ENCODE results near the gene DNAH14. TPM values are rescaled to one million over a fixed set of nuclear protein-coding genes. Genes with fewer than 3 reads are reported as not detected.
"Not testable (repeated sequence)": the region's sequence is repeated elsewhere in the genome, so short reads cannot be mapped to it uniquely, and the experiment has no call there.

Gene DNAH14
- total RNA-seq, 4 donors from 2014 or later, result under 0.01 to 142 (median 4.1) TPM

DNA sequence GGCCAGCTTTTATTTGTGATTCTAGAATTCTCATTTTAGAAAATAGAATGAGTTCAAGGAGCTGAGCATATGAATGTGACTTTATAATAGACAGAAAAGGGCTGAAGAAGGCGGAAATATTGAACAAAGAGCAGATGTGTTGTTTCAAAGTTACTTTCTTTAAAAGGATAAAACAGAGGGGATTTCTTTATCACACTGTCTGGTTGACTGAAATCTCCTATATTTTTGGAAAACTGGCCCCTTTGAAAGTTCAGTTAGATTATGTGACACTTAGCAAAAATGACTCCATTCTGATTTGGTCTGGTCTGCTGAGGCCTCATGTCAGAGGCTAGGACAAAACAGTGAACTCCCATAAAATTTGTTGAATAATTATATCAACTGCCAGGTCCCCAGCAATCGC lies 46.4 kb upstream of the DNAH14 start:
- H3K36me3 ChIP-seq, result no peaks in the 10 kb centered on the region
- no peaks in the 10 kb centered on the region for H3K4me1 ChIP-seq
- H3K27me3 ChIP-seq, result no peaks in the 10 kb centered on the region
- no peak overlapping the region for H3K4me3 ChIP-seq
- intact Hi-C loops (cut with DNase I; ENCODE audit: low total_unique reads), result no loop called here
- H3K9me3 ChIP-seq, result no peaks in the 10 kb centered on the region
- no peak for DNase-seq
- TF ChIP-seq, protein P1, sequence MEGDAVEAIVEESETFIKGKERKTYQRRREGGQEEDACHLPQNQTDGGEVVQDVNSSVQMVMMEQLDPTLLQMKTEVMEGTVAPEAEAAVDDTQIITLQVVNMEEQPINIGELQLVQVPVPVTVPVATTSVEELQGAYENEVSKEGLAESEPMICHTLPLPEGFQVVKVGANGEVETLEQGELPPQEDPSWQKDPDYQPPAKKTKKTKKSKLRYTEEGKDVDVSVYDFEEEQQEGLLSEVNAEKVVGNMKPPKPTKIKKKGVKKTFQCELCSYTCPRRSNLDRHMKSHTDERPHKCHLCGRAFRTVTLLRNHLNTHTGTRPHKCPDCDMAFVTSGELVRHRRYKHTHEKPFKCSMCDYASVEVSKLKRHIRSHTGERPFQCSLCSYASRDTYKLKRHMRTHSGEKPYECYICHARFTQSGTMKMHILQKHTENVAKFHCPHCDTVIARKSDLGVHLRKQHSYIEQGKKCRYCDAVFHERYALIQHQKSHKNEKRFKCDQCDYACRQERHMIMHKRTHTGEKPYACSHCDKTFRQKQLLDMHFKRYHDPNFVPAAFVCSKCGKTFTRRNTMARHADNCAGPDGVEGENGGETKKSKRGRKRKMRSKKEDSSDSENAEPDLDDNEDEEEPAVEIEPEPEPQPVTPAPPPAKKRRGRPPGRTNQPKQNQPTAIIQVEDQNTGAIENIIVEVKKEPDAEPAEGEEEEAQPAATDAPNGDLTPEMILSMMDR (IDR thresholded peaks at IDR 0.05), result no peak
- TF ChIP-seq POLR2A (IDR thresholded peaks at IDR 0.05), result no peak
- H3K27ac ChIP-seq, result no peak overlapping the region

DNA sequence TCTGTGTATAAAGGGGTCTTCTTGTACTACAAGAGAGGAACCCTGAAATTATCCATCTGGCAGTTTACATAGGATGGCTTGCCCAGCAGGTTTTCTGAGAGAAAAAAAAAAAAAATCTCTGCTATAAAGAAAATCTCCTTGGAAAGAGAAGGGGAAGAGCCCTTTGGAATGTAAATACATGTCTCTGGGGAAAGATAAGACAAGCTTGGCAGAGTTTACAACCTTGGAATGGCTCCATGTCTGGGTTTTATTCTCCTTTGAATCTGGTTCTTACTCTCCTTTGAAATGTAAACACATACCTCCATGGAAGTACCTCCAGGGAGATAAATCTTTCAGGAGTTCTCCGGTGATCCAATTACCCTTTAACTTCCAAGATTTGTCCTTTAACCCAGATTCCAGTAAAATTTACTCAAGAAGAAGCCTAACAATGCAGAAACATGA lies 45.1 kb upstream of the DNAH14 start:
- intact Hi-C loops (cut with DNase I; ENCODE audit: low total_unique reads), result no loop called here
- DNase-seq, result no peak
- H3K27me3 ChIP-seq, result no peaks in the 10 kb centered on the region
- no peak overlapping the region for H3K27ac ChIP-seq
- no peaks in the 10 kb centered on the region for H3K36me3 ChIP-seq
- no peak for TF ChIP-seq POLR2A (IDR thresholded peaks at IDR 0.05)
- TF ChIP-seq, protein P1 (IDR thresholded peaks at IDR 0.05), result no peak
- no peaks in the 10 kb centered on the region for H3K9me3 ChIP-seq
- H3K4me3 ChIP-seq, result no peak overlapping the region
- H3K4me1 ChIP-seq, result no peaks in the 10 kb centered on the region

DNA sequence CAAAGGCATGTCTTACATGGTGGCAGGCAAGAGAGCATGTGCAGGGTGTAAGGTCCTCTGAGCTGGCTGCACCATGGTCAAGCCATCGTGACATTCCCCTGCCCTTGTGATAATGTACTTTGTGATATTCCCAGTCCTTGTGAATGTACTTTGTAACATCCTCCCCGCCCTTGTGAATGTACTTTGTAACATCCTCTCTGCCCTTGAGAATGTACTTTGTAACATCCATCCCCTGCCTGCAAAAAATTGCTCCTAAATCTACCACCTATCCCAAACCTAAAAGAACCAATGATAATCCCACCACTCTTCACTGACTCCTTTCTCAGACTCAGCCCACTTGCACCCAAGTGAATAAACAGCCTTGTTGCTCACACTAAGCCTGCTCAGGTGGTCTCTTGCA lies 44.1 kb upstream of the DNAH14 start:
- H3K9me3 ChIP-seq; H3K4me3 ChIP-seq; intact Hi-C loops (cut with DNase I; ENCODE audit: low total_unique reads); DNase-seq; H3K27me3 ChIP-seq; H3K27ac ChIP-seq; H3K4me1 ChIP-seq; H3K36me3 ChIP-seq: not testable (repeated sequence)

DNA sequence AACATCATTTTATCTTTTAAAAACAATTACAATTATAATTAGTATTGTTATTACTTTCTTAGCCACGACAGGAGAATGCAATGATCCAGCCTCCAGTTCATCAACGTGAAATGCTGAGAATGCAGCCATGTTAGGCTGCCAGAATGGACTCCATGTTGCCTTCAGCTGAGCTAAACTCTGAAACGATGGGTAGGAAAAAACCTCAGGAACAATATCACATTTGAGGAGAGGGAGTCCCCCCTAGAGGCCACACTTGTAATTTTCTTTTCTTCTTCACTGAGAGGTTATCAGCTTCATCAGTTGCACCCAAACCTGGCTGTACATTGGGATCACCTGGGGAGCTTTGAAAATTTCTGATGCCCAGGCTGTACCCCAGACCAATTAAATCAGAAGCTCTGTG lies 34.6 kb upstream of the DNAH14 start:
- Histone ChIP-seq H3K4me3 (no peak overlapping the region), H3K4me1 (no peaks in the 10 kb centered on the region), H3K27me3 (no peaks in the 10 kb centered on the region), H3K9me3 (no peaks in the 10 kb centered on the region), H3K36me3 (no peaks in the 10 kb centered on the region), H3K27ac (no peak overlapping the region)
- intact Hi-C loops (cut with DNase I; ENCODE audit: low total_unique reads), result no loop called here
- no peak for DNase-seq
- TF ChIP-seq POLR2A (IDR thresholded peaks at IDR 0.05), result no peak
- TF ChIP-seq, protein P1 (IDR thresholded peaks at IDR 0.05), result no peak

DNA sequence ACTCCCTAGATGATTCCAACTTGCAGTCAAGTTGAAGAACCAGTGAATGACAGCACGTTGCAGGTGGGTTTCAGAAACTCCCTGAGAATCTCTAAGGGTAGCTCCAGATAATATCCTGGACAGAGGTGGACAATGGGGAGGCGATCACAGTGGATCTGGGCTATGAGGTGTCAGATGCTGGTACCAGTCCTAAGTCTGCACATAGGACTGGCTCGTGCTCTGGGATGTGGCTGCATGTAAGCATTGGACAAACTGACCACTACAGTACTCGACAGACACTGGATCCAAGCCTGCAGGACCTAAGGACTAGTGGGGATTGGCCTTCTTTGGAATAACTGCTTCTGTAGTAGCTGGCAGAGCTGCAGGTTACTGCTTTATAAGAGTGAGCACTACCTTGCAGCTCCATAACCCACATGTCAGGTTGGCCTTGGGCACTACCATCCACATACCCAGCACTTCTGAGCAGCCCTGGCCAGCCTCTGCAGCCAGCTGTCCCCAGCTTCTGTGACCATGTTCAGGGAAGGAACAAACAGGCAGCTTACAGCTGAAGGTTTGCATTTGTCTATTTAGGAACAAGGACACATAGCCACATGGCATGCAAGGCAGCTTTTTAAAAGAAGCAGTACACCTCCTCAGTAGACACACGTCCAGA lies 33.2 kb upstream of the DNAH14 start:
- H3K4me3 ChIP-seq, result no peak overlapping the region
- DNase-seq, result no peak
- no peaks in the 10 kb centered on the region for H3K27me3 ChIP-seq
- no peak overlapping the region for H3K27ac ChIP-seq
- TF ChIP-seq, protein P1 (IDR thresholded peaks at IDR 0.05), result no peak
- no peak for TF ChIP-seq POLR2A (IDR thresholded peaks at IDR 0.05)
- H3K9me3 ChIP-seq, result no peaks in the 10 kb centered on the region
- no peaks in the 10 kb centered on the region for H3K4me1 ChIP-seq
- no peaks in the 10 kb centered on the region for H3K36me3 ChIP-seq
- intact Hi-C loops (cut with DNase I; ENCODE audit: low total_unique reads), result no loop called here

Data from uterus (tissue), 4 donors.